ENCODE results near the gene PACSIN1.

PACSIN1 gene

GRCh38 chr6:34549804-34550202 is 83.9 kb downstream of the PACSIN1 start:
- Histone ChIP-seq H3K36me3 (no peaks in the 10 kb centered on the region), H3K4me2 (peak overlapping the region; percentile 70; the same call in 1 of the 2 replicates), H4K20me1 (no peaks in the 10 kb centered on the region), H3K4me1 (peaks cover 34% of the 10 kb centered on the region), H3K27ac (0 out of 2 replicates have a peak overlapping the region, but pooled peaks have one; percentile 14), H3K4me3 (no peak overlapping the region), H3K9ac (no peak overlapping the region), H3K9me3 (no peaks in the 10 kb centered on the region), H3K27me3 (no peaks in the 10 kb centered on the region)
- no peak for TF ChIP-seq Cebpa-rat (IDR thresholded peaks at IDR 0.05)

- Histone ChIP-seq H3K4me1 (peaks cover 51% of the 10 kb centered on the region), H3K9ac (no peak overlapping the region), H3K9me3 (no peaks in the 10 kb centered on the region), H3K36me3 (no peaks in the 10 kb centered on the region), H3K27me3 (no peaks in the 10 kb centered on the region), H4K20me1 (no peaks in the 10 kb centered on the region), H3K27ac (no peak overlapping the region), H3K4me2 (peak overlapping the region; percentile 70; the same call in 1 of the 2 replicates), H3K4me3 (no peak overlapping the region)
- no peak for TF ChIP-seq Cebpa-rat (IDR thresholded peaks at IDR 0.05)
Measured at GRCh38 chr6:34551720-34552119, 85.8 kb downstream of the PACSIN1 start.

- TF ChIP-seq Cebpa-rat (IDR thresholded peaks at IDR 0.05): no peak
- Histone ChIP-seq H3K27ac (no peak overlapping the region), H3K4me2 (no peak overlapping the region), H4K20me1 (no peaks in the 10 kb centered on the region), H3K9me3 (no peaks in the 10 kb centered on the region), H3K4me1 (peaks cover 59% of the 10 kb centered on the region), H3K36me3 (no peaks in the 10 kb centered on the region), H3K4me3 (no peak overlapping the region), H3K27me3 (no peaks in the 10 kb centered on the region), H3K9ac (no peak overlapping the region)
Measured at GRCh38 chr6:34552620-34553019, 86.7 kb downstream of the PACSIN1 start.

DNA sequence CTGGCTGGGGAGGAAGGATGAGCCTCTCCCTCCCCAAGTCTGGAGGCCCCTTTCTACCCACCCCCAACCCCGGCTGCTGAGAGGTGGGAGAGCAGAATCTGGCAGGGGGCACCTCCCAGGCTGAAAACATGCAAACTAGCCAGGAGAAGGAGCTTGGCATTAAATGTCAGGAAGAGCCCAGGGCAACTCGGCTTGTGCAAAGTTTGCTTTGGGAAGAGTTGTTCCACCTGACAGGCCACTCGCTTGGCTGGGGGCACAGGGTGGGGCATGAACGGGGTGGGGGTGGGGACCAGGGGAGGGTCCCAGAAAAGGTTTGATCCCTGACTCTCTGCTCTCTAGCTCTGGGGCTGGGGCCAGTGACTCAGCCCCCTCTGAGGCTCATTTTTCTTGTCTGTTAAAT is 87.3 kb downstream of the PACSIN1 start:
- no peaks in the 10 kb centered on the region for H4K20me1 ChIP-seq
- no peak overlapping the region for H3K4me2 ChIP-seq
- H3K4me3 ChIP-seq: no peak overlapping the region
- no peak overlapping the region for H3K9ac ChIP-seq
- no peak overlapping the region for H3K27ac ChIP-seq
- H3K27me3 ChIP-seq: no peaks in the 10 kb centered on the region
- no peak for TF ChIP-seq Cebpa-rat (IDR thresholded peaks at IDR 0.05)
- H3K9me3 ChIP-seq: peaks cover 4% of the 10 kb centered on the region
- peaks cover 59% of the 10 kb centered on the region for H3K4me1 ChIP-seq
- H3K36me3 ChIP-seq: no peaks in the 10 kb centered on the region

- H4K20me1 ChIP-seq: no peaks in the 10 kb centered on the region
- H3K4me1 ChIP-seq: peaks cover 59% of the 10 kb centered on the region
- H3K36me3 ChIP-seq: no peaks in the 10 kb centered on the region
- no peak overlapping the region for H3K27ac ChIP-seq
- no peaks in the 10 kb centered on the region for H3K27me3 ChIP-seq
- H3K9ac ChIP-seq: peak overlapping the region; percentile 11; the same call in 1 of the 2 replicates
- peaks cover 10% of the 10 kb centered on the region for H3K9me3 ChIP-seq
- H3K4me2 ChIP-seq: peak overlapping the region; percentile 70
- TF ChIP-seq Cebpa-rat (IDR thresholded peaks at IDR 0.05): no peak
- no peak overlapping the region for H3K4me3 ChIP-seq
Measured at GRCh38 chr6:34553750-34554149, 87.9 kb downstream of the PACSIN1 start.

DNA sequence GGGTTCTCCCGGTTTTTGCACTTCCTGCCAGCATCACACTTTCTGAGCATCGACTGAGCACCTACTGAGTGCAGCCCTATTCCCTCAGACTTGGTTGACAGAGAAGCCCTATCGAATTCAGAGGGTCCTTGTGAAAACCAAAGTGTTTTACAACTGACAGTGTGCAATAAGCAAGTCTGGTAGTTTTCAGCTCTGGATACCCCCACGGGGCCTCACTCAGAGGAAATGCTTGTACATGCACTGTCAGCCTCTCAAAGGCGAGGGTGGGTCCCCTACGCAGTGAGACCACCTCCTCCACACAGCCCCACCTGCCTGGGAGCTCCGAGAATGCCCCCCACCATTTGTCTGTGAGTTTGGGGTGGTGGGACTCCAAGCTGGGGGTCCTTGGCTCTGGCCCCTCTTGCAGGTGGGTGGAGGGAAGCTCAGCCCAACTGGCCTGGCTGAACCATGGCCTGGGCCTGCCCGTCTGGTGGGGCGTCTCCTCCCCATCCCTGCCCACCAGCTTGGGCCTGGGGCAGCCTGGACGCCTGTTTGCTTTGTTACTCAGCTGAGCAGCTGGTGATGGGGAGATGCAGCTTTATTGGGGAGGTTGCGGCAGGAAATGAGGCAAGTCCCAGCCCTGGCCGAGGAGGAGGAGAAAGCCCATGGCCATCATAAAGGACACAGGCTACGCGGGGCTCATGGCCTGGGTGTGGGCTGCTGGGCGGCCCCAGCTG is 88.6 kb downstream of the PACSIN1 start:
- H3K4me1 ChIP-seq: peaks cover 59% of the 10 kb centered on the region
- H3K27ac ChIP-seq: peak overlapping the region; percentile 39; the same call in 1 of the 2 replicates
- no peak for TF ChIP-seq Cebpa-rat (IDR thresholded peaks at IDR 0.05)
- H3K36me3 ChIP-seq: no peaks in the 10 kb centered on the region
- no peaks in the 10 kb centered on the region for H3K27me3 ChIP-seq
- peak overlapping the region; percentile 11; the same call in 1 of the 2 replicates for H3K9ac ChIP-seq
- peak overlapping the region; percentile 70 for H3K4me2 ChIP-seq
- no peaks in the 10 kb centered on the region for H4K20me1 ChIP-seq
- peaks cover 11% of the 10 kb centered on the region for H3K9me3 ChIP-seq
- H3K4me3 ChIP-seq: no peak overlapping the region

- H3K9ac ChIP-seq: no peak overlapping the region
- no peaks in the 10 kb centered on the region for H3K36me3 ChIP-seq
- H3K4me1 ChIP-seq: peaks cover 59% of the 10 kb centered on the region
- TF ChIP-seq Cebpa-rat (IDR thresholded peaks at IDR 0.05): no peak
- peaks cover 11% of the 10 kb centered on the region for H3K9me3 ChIP-seq
- peak overlapping the region; percentile 30; the same call in 1 of the 2 replicates for H3K27ac ChIP-seq
- no peaks in the 10 kb centered on the region for H3K27me3 ChIP-seq
- no peak overlapping the region for H3K4me3 ChIP-seq
- peak overlapping the region; percentile 70 for H3K4me2 ChIP-seq
- H4K20me1 ChIP-seq: no peaks in the 10 kb centered on the region
Measured at GRCh38 chr6:34555007-34555322, 89.1 kb downstream of the PACSIN1 start.

GRCh38 chr6:34555328-34555727 is 89.5 kb downstream of the PACSIN1 start:
- no peak overlapping the region for H3K4me3 ChIP-seq
- H3K4me2 ChIP-seq: peak overlapping the region; percentile 70
- no peaks in the 10 kb centered on the region for H3K27me3 ChIP-seq
- H3K9me3 ChIP-seq: peaks cover 11% of the 10 kb centered on the region
- H3K27ac ChIP-seq: 0 out of 2 replicates have a peak overlapping the region, but pooled peaks have one; percentile 30
- TF ChIP-seq Cebpa-rat (IDR thresholded peaks at IDR 0.05): no peak
- no peak overlapping the region for H3K9ac ChIP-seq
- H3K36me3 ChIP-seq: no peaks in the 10 kb centered on the region
- no peaks in the 10 kb centered on the region for H4K20me1 ChIP-seq
- peaks cover 55% of the 10 kb centered on the region for H3K4me1 ChIP-seq

DNA sequence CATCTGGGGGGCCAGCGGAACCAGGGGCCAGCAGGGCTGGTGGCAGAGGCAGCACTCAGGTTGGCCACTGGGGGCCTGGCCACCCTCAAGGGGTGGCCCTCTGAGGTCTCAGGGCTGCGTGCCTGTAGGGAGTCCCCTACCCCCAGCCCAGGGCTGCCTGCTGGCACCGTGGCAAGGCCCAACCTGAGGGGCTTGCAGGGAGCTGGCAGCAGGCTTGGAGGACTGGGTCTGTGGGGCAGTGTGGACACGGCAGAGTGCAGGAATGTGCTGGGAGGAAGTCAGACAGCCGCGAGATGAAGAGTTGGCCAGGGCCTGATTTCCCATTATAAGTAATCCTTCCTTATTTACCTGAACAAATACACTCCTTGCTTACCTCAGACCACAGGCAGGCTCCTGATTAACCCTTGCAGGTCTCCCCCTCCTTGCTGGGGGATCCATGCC is 90.2 kb downstream of the PACSIN1 start, which contains the start of gene SPDEF:
TSS of gene SPDEF (minus strand) at position 299 of the 441 bp plus-strand sequence. CDS start 11,874 bp downstream, outside the sequence.
- Histone ChIP-seq H3K27me3 (no peaks in the 10 kb centered on the region), H3K4me2 (peak within 1 kb of the TSS; percentile 70), H3K4me1 (peaks cover 48% of the 10 kb centered on the region), H3K9me3 (peaks cover 11% of the 10 kb centered on the region), H3K4me3 (no peak within 1 kb of the TSS), H3K9ac (no peak within 1 kb of the TSS), H4K20me1 (no peaks in the 10 kb centered on the region), H3K36me3 (no peaks in the 10 kb centered on the region), H3K27ac (0 out of 2 replicates have a peak within 1 kb of the TSS, but pooled peaks have one; percentile 30)
- TF ChIP-seq Cebpa-rat (IDR thresholded peaks at IDR 0.05): no peak

- Histone ChIP-seq H3K27ac (no peak overlapping the region), H3K27me3 (no peaks in the 10 kb centered on the region), H3K4me1 (peaks cover 43% of the 10 kb centered on the region), H4K20me1 (no peaks in the 10 kb centered on the region), H3K4me3 (no peak overlapping the region), H3K9ac (no peak overlapping the region), H3K4me2 (no peak overlapping the region), H3K36me3 (no peaks in the 10 kb centered on the region), H3K9me3 (peaks cover 11% of the 10 kb centered on the region)
- no peak for TF ChIP-seq Cebpa-rat (IDR thresholded peaks at IDR 0.05)
Measured at GRCh38 chr6:34556493-34556892, 90.6 kb downstream of the PACSIN1 start.

All from BLaER1 (cell line).